Mucosa of gallbladder (tissue), 1 donor: ENCODE data around the gene PPL. TPM values are rescaled to one million over a fixed set of nuclear protein-coding genes. Genes with fewer than 3 reads are reported as not detected.
A peak's percentile ranks its signal among the peaks of the same experiment; 100 is the strongest.

Experiments used
- DNase-seq: peaks from one replicate; pipeline ENCODE4 v3.0.0-alpha.2; 2020; ENCODE audit warnings: low spot score
- total RNA-seq: library from RNA; stranded (reverse); gene quantifications from one replicate; pipeline ENCODE4 v1.2.1, GENCODE V29; 2021
- donor health status: DM: no; HTN: no; CAD: no.

PPL gene
- total RNA-seq, 1 donor from 2014 or later: 62.2 TPM

DNA sequence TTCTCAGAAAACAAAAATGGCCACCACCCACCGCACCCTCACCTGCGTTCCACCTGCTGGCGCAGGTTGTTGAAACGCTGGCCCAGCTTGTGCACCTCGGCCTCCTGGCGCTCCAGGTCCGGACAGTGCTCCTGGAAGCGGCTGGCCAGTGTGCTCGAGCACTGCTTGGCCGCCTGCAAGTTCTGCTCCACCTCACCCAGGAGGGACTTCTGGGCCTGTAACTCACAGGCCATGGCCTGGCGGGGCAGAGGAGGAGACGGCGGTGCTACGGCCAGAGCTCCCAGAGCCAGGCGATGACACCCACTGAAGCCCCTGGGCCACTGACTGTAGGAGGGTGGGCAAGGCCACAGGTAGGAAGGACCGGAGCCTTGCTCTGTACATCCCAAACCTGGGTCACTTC is 46.3 kb downstream of the PPL start:
- DNase-seq: no peak

- no peak for DNase-seq
Measured at GRCh38 chr16:4890026-4890425, 46.9 kb downstream of the PPL start.

DNA sequence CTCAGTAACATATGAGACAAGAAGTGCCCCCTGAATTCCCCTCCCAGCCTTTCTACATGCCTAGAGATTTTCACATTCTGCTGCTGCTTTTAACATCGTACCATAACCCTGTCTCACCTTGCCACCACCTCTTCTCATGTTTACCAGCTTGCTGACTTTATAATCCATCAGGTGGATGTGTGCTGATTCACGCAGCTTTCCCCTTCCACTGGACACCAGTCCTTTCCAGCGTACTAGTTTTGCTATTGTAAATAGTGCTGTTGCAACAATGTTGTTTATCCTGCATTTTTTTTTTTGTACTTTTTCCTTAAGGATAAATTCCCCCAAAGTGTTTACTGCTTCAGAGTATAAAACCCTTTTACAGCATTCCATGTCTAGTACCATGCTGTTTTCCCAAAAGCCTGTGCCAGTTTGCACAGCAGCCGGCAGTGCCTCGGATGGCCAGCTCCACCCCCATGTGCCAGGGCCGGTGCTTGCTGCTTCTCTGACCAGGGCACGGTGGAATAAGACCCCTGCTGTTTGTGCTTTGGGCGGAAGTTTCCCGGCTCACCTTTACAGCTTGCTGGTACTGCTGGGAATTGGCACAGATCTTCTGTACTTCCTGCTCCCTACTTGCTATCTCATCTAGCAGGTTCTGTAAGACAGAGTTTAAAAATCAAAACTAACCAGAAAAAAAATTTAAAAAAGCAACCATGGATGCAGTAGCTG is 48.4 kb downstream of the PPL start:
- DNase-seq: no peak

GRCh38 chr16:4886151-4886550 is 50.8 kb downstream of the PPL start:
- DNase-seq: no peak

GRCh38 chr16:4884972-4885874 is 51.7 kb downstream of the PPL start:
- no peak for DNase-seq

DNA sequence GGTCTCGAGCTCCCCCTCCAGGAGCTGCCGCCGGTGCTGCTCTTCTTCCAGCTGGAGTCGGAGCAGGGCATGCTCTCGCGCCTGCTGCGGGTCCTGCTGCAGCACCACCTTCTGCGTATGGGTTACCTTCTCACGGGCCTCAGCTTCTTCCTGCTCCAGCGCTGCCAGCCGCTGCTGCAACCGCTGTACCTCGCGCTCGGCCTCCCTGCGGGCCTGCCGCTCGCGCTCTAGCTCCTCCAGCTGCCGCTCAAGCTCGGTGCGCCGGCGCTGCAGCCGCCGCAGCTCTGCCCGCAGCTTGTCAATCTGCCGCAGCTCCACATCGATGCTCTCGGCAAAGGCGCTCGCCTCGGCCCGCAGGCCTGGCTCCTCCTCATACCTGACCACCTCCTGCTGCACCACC is 52.7 kb downstream of the PPL start:
- DNase-seq: no peak

GRCh38 chr16:4883501-4883900 is 53.4 kb downstream of the PPL start:
- no peak for DNase-seq

DNA sequence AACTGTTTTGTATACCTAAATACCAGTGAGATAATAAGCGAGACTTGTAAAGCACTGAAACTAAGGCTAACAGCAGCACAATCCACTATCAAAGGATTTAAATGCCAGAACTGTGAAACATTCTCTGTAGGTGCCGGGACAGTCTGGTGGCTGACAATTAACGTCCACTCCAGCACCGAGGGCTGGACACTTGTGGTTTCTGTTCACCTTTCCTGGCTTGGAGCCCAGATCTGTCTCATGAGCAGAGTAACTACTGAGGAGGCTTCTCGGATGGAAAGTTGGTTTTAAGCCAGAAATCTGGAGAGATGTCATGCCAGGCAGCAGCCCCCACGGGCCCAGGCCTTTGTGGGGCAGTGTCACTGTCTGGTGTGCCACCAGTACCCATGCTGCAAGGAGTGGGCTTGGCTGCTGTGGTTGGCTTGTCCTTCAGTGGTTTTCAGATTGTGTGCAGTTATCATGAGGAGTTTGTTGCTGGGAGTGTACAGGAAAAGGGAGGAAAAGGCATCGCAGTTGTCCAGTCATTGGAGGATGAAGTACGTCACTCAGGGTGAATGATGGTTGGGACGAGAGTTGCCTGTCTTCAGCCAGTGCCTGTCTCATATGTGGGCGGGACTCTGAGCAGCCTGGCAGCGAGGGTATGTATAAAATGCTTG is 54.2 kb downstream of the PPL start:
- peak; percentile 73 for DNase-seq

DNA sequence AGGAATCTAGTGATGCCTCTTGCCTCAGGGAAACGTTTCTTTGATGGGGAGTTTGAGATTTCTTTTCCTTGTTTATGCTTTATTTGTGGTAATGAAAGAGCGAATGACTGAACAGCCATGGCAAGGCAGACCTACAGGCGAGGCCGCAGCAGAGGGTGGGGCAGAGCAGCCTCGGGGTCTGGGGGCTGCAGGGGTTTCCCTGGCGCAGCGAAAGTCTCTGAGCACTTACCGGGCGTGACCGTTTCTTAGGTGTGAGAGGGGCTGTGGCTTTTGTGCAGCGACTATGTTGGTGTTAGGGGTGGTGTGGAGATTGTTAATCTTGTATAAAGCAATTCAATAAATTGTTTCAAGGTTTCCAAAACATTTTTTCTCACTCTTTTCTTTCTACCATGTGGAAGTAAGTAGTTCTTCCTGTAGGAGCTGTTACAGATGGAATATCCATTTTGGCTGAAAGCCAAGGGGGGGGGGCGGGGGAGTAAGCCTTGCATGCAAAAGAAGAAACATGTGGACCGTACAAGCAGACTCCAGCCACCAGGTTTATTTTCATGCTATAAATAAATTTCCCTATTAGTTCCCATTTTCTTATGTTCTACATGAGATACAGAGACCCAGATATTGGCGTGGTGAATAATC is 54.8 kb downstream of the PPL start:
- DNase-seq: no peak

- DNase-seq: no peak
Measured at GRCh38 chr16:4880006-4880580, 56.9 kb downstream of the PPL start.

- DNase-seq: no peak
Measured at GRCh38 chr16:4879049-4879448, 57.9 kb downstream of the PPL start.

GRCh38 chr16:4877380-4877685 is 59.6 kb downstream of the PPL start:
- no peak for DNase-seq

DNA sequence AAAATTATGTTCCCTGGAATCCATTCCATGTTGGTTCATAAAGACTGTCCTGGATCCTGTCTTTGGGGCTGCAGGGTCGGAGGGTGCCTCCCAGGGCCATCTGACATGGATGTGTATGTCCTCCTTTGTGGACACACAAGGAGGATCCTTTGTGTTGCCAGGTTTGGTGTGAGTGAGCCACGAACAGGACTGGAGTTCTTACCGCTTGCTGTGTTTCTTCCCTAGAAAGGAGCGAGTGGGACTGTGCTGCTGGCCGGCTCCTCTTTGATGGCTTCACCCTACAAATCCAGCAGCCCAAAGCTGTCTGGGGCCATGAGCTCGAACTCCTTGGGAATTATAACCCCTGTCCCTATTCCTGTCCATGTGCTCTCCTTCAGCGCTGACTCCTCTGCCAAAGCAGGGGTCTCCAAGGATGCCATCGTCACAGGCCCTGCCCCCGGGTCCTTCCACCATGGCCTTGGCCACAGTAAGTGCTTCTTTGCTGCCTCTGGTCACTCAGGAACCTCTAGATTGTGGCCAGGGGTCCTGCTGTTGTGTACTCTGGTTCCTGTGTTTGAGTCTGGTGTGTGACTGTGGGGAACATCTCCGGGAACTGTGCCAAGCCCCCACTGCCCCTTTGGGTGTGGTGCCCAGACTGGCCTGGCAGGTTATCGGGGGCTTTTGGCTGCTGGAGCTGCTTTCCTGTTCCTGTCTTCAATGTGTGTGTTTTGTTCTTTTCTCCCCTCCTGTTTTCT is 60.1 kb downstream of the PPL start:
- DNase-seq: no peak

GRCh38 chr16:4874666-4875065 is 62.3 kb downstream of the PPL start:
- no peak for DNase-seq

GRCh38 chr16:4873091-4873490 is 63.9 kb downstream of the PPL start:
- DNase-seq: no peak

GRCh38 chr16:4871071-4871470 is 65.9 kb downstream of the PPL start:
- no peak for DNase-seq

- DNase-seq: peak; percentile 29
Measured at GRCh38 chr16:4870138-4870671, 66.7 kb downstream of the PPL start.

DNA sequence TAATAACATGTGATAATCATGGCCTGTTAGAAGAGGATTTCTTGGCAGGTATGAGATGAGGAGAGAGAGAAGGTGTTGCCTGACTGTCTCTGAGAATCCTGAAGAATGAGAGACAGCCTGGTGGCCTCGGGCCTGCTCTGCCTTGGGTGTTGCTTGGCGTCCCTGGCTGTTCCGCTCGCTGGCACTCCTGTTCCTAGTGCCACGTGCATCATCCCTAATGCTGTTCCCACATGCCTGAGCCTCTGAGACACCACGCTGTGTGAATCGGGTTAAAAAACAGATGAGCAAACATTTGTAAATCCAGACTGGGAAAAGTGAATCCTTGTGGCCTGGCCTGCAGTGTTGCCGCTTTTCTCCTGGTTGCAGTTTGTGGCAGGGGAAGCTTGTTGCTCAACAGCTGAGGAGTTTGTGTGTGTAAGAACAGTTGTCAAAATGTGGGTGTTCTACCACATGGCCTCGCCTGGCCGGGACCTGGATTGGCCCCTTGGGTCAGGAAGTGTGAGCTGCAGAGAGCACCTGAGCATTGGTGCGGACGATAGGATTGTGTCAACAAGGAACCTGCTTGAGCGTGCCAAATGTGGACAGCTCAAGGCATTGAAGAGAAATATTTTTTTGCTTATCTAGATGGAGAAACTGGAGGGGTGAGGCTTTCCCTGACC is 67.7 kb downstream of the PPL start:
- peak; percentile 34 for DNase-seq

GRCh38 chr16:4868535-4868934 is 68.4 kb downstream of the PPL start:
- peak; percentile 38 for DNase-seq

DNA sequence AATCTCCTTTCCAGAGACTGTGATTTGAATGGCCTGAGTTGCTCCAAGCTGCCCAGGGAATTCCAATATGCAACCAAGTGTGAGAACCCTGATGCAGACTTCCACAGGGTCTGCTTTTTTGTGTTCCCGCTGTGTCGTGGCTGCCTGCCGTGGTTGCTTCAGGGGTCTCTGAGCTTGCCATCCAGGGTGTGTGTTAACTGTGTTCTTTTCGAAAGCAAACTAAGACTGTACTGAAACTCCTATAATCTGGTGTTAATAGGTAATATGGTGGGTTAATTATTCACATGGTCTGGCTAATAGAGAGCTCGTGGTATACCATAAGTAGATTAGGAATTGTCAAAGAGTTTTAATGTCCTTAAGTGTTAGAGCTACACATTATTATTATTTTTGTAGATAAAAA is 68.9 kb downstream of the PPL start:
- DNase-seq: no peak
